ENCODE data around the gene FNBP1L. TPM values are rescaled to one million over a fixed set of nuclear protein-coding genes. Genes with fewer than 3 reads are reported as not detected.

The FNBP1L gene
- total and polyA plus RNA-seq, 2 of the 8 experiments (the other 6 are each of a cell fraction or from before 2014, with no cell fraction given), result 48.9 to 95.9 TPM

DNA sequence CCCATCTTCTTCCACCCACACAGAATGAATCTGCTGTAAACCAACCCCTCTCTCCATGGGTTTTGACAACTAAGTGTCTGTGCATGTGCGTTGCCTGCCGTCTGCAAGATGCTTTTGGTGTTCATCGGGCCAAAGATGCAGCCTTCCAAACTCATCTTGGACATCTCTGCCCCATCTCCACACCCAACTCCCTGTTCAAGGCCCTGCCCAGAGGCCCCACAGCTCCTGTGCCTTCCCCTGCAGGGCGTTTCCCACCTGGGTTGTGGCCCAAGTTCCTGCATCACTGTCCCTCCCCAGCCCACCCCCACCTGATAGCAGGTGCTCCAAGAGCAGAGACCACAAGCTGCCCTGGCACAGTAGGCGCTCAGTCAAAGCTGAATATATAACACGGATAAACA lies 130.5 kb downstream of the FNBP1L start:
- no peak overlapping the region for H3K4ac ChIP-seq (replicated peaks; ENCODE audit: insufficient read length, low read depth, low read length)
- H2BK120ac ChIP-seq (replicated peaks; ENCODE audit: low read depth, low read length), result no peak overlapping the region
- WGBS, 2 experiments (ENCODE audit: extremely low coverage in 1 of 2, insufficient coverage in 1 of 2, insufficient read length in 1 of 2, insufficient replicate concordance in 2 of 2, low coverage in 1 of 2, low lambda C conversion rate in 2 of 2, missing lambda C conversion rate in 1 of 2), result 92% methylated on average over 5 of the region's 6 CpGs; no CpG with 5 or more reads in 1 of the 2 experiments
- H3K27me3 ChIP-seq (replicated peaks in 1 of 4; ENCODE audit: control insufficient read depth in 3 of 4, extremely low read depth in 1 of 4, insufficient read depth in 3 of 4, low read length in 3 of 4), result no peaks in the 10 kb centered on the region; a peak in 1 of 7 replicates
- no peak overlapping the region for H4K91ac ChIP-seq (replicated peaks; ENCODE audit: insufficient read length, low read length)
- H3K14ac ChIP-seq (ENCODE audit: insufficient read length), result no peak overlapping the region
- H3K9me3 ChIP-seq (ENCODE audit: insufficient read depth in 2 of 2, low read depth in 1 of 2, low read length in 1 of 2), result no peaks in the 10 kb centered on the region
- no peak overlapping the region for H2BK12ac ChIP-seq (ENCODE audit: low read depth, low read length)
- no peak overlapping the region for H2BK5ac ChIP-seq (ENCODE audit: low read depth, low read length)
- H3K27ac ChIP-seq (ENCODE audit: low read depth, low read length), result no peak overlapping the region
- no peak overlapping the region for H3K4me2 ChIP-seq (ENCODE audit: insufficient read depth in 1 of 2, low read depth in 2 of 2, low read length in 2 of 2)
- no peak for FAIRE-seq
- no peak overlapping the region for H3K18ac ChIP-seq (ENCODE audit: extremely low read depth, low read length)
- H3K23me2 ChIP-seq (ENCODE audit: low read depth, low read length), result no peaks in the 10 kb centered on the region
- H2BK15ac ChIP-seq (ENCODE audit: low read length), result no peak overlapping the region
- H4K20me1 ChIP-seq (replicated peaks in 1 of 2; ENCODE audit: control insufficient read depth in 1 of 2, insufficient read depth in 2 of 2, low read length in 2 of 2), result no peaks in the 10 kb centered on the region
- H2AK5ac ChIP-seq (ENCODE audit: low read depth, low read length), result no peak overlapping the region
- H2BK20ac ChIP-seq (ENCODE audit: low read length), result no peak overlapping the region
- no peak overlapping the region for H3K9ac ChIP-seq (replicated peaks in 1 of 4; ENCODE audit: extremely low read depth in 1 of 4, low read depth in 3 of 4, low read length in 3 of 4)
- H3K4me1 ChIP-seq (replicated peaks in 1 of 4; ENCODE audit: control insufficient read depth in 3 of 4, insufficient read depth in 4 of 4, low read length in 3 of 4), result no peaks in the 10 kb centered on the region
- no peak overlapping the region for H4K8ac ChIP-seq (ENCODE audit: extremely low read depth, insufficient read depth, low read length)
- DNase-seq (ENCODE audit: low read depth in 1 of 2, low spot score in 2 of 2), result no peak
- no peak overlapping the region for H3K4me3 ChIP-seq (ENCODE audit: extremely low read depth in 1 of 4, insufficient read depth in 2 of 4, low read depth in 3 of 4, low read length in 4 of 4)
- no peaks in the 10 kb centered on the region; the same call in 1 of the 2 replicates for H3K79me1 ChIP-seq (ENCODE audit: low read depth, low read length)
- peaks cover 0 to 12% (median 3%) of the 10 kb centered on the region in 4 experiments; a peak in 4 of 8 replicates for H3K36me3 ChIP-seq (ENCODE audit: control insufficient read depth in 2 of 4, insufficient read depth in 4 of 4, low read length in 3 of 4)
- no peaks in the 10 kb centered on the region for H3K79me2 ChIP-seq (ENCODE audit: control insufficient read depth in 1 of 2, insufficient read depth in 2 of 2, low read length in 2 of 2)
- H4K5ac ChIP-seq (ENCODE audit: insufficient read length, low read depth, low read length), result no peak overlapping the region
- H3K23ac ChIP-seq (ENCODE audit: insufficient read length), result no peak overlapping the region
- H2AFZ ChIP-seq (ENCODE audit: low read length), result no peak overlapping the region
- CTCF ChIA-PET (ENCODE audit: partially characterized antibody), result interaction anchor here (0.9 to 2.1 kb wide), 3 partner anchors 11 to 141 kb away, joined by 3 to 6 read pairs (median 5); no protein-coding TSS in a partner anchor
- POLR2A ChIA-PET (ENCODE audit: partially characterized antibody), result interaction anchor here (0.9 to 3.1 kb wide), 6 partner anchors 10 to 274 kb away, joined by 3 to 8 read pairs (median 4); no protein-coding TSS in a partner anchor
- H3K56ac ChIP-seq (replicated peaks; ENCODE audit: insufficient read length, low read depth, low read length), result no peak overlapping the region
- TF ChIP-seq SP4 (IDR thresholded peaks at IDR 0.05; ENCODE audit: low read length), result no peak
- no peak for TF ChIP-seq SUZ12 (IDR thresholded peaks at IDR 0.05; ENCODE audit: low read length)
- TF ChIP-seq BCL11A (IDR thresholded peaks at IDR 0.05; ENCODE audit: low read depth in 2 of 2, low read length in 2 of 2), result no peak
- TF ChIP-seq EP300 (IDR thresholded peaks at IDR 0.05; ENCODE audit: borderline replicate concordance in 1 of 2, low read depth in 2 of 2, low read length in 2 of 2), result no peak
- TF ChIP-seq HDAC6 (IDR thresholded peaks at IDR 0.05; ENCODE audit: low read depth, low read length), result no peak
- no peak for TF ChIP-seq TEAD4 (IDR thresholded peaks at IDR 0.05; ENCODE audit: low read depth, low read length)
- TF ChIP-seq SAP30 (IDR thresholded peaks at IDR 0.05; ENCODE audit: insufficient read depth, insufficient replicate concordance, low read length), result no peak
- TF ChIP-seq NRF1 (IDR thresholded peaks at IDR 0.05; ENCODE audit: low read depth, low read length), result no peak
- TF ChIP-seq GABPA (IDR thresholded peaks at IDR 0.05; ENCODE audit: borderline replicate concordance, insufficient read depth, low read length), result no peak
- TF ChIP-seq MAX (IDR thresholded peaks at IDR 0.05), result no peak
- no peak for TF ChIP-seq TCF12 (IDR thresholded peaks at IDR 0.05; ENCODE audit: low read depth, low read length)
- TF ChIP-seq RBBP5 (IDR thresholded peaks at IDR 0.05; ENCODE audit: borderline replicate concordance, low read depth, low read length), result no peak
- TF ChIP-seq, protein P1, sequence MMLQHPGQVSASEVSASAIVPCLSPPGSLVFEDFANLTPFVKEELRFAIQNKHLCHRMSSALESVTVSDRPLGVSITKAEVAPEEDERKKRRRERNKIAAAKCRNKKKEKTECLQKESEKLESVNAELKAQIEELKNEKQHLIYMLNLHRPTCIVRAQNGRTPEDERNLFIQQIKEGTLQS (IDR thresholded peaks at IDR 0.05; ENCODE audit: insufficient read depth, low read depth, low read length), result no peak

Measured in H1 (cell line).